Testis (tissue), 2 donors: ENCODE results near the gene FNDC3A.

Experiments used
- CTCF ChIP-seq, 3 experiments: fragments of 450-650 bp in 2 of 3; fragments of 200-600 bp in 1 of 3; sonication (generic) in 1 of 3; IDR thresholded peaks; one replicate each; pipeline ENCODE4 v1.5.1; 2016 to 2019; ENCODE audit warnings: antibody characterized with exemption in 3 of 3, mild to moderate bottlenecking in 2 of 3, moderate library complexity in 1 of 3
- POLR2A ChIP-seq: fragments of 450-650 bp; IDR thresholded peaks from one replicate; pipeline ENCODE4 v1.6.1; 2017; ENCODE audit warnings: antibody characterized with exemption, mild to moderate bottlenecking, moderate library complexity

- TF ChIP-seq POLR2A (no peak), CTCF (IDR thresholded peaks at IDR 0.05) (no peak)
Measured at GRCh38 chr13:49020940-49021553, 45.3 kb downstream of the FNDC3A start.
